Epithelial cell of esophagus (primary cell): Measurements from ENCODE around the gene COL4A2.

Experiments used
- DNase-seq: peaks from one replicate; pipeline ENCODE4 v3.0.0; 2010; ENCODE audit warnings: low read depth
- H3K4me3 ChIP-seq: 2 replicates; pipeline ENCODE4 v1.5.1; 2011; ENCODE audit warnings: mild to moderate bottlenecking, low read length, control low read depth
- TF ChIP-seq, protein P1 (sequence below): IDR thresholded peaks from 2 replicates; pipeline ENCODE4 v1.5.1; 2011; ENCODE audit warnings: low read depth, mild to moderate bottlenecking, low read length, control low read depth, inconsistent platforms; ENCODE audit not compliant: insufficient read depth; ENCODE audit errors: missing control alignments

Gene COL4A2

DNA sequence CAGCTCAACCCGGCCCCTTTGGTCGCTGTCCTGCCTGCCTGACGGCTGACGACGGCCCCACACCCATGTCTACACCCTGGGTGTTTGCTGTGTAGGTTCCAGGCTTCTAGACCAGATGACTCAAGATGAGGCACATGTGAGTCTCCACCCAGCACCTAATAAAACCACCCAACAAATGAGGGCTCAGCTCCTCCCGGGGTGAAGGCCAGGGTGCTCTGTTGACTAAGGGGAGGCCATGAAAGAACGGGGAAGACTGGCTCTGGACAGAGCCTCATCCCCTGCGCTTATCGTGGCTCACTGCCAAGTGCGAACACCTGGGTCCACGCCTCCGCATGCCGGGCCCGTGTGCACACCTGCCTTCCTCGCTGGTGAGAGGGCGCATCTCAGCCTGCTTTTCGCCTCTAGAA lies 39.6 kb downstream of the COL4A2 start:
- H3K4me3 ChIP-seq: no peak overlapping the region
- TF ChIP-seq, protein P1, sequence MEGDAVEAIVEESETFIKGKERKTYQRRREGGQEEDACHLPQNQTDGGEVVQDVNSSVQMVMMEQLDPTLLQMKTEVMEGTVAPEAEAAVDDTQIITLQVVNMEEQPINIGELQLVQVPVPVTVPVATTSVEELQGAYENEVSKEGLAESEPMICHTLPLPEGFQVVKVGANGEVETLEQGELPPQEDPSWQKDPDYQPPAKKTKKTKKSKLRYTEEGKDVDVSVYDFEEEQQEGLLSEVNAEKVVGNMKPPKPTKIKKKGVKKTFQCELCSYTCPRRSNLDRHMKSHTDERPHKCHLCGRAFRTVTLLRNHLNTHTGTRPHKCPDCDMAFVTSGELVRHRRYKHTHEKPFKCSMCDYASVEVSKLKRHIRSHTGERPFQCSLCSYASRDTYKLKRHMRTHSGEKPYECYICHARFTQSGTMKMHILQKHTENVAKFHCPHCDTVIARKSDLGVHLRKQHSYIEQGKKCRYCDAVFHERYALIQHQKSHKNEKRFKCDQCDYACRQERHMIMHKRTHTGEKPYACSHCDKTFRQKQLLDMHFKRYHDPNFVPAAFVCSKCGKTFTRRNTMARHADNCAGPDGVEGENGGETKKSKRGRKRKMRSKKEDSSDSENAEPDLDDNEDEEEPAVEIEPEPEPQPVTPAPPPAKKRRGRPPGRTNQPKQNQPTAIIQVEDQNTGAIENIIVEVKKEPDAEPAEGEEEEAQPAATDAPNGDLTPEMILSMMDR: no peak
- DNase-seq: peak; percentile 98

DNA sequence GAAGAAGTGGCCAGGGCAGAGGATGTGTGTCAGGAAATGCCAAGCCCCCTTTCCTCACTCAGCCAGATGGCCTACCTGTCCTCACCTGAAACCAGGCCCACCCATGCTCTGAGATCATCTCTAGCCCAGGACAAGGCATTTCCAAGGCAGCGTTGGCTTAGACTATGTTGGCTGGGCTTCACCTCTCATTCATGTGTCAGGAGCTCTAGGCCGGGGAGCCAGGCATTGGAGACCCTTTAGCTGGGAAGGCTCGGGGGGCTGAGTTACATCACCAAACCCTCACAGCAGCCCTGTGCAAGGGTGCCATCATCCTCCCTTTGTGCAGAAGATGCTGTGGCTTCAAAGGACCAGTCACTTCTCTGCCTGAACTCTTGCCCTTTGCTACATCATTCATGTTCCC lies 40.0 kb downstream of the COL4A2 start:
- TF ChIP-seq, protein P1: no peak
- DNase-seq: no peak
- H3K4me3 ChIP-seq: no peak overlapping the region

DNA sequence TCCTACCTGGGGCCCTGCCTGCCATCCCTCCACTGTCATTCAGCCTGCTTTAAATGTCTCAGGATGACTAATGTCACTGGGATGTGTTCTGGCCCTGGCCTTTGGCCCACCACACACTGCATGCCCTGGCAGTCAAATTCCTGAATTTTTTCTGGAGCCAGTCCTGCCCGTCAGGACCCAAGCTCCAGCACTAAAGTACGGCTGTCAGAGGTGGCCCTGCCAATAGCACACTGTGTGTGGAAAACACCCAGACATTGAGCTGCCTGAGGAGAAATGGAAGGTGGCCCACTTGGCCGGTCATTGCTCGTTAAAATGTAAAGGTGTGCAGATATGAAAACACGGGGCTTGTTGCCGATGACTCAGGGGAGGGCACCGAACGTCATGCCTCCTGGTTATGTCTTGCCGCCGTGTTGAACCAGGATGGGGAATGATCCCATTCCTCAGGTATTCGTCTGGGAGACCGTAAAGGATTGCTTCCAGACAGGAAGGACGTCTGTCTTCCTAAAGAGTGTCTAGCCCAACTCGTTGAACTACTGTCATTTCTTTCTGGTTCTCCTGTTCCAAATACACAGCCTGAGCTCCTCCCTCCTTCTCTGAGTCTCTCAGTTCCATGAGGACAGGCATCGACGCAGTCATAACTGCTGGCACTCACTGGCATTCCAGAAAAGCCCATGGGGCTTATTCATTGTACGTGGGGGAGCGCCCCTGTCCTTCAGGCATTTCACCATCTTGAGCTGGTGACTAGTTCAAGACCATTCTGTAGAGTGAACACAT lies 40.6 kb downstream of the COL4A2 start:
- peak; percentile 100 for DNase-seq
- H3K4me3 ChIP-seq: no peak overlapping the region

DNA sequence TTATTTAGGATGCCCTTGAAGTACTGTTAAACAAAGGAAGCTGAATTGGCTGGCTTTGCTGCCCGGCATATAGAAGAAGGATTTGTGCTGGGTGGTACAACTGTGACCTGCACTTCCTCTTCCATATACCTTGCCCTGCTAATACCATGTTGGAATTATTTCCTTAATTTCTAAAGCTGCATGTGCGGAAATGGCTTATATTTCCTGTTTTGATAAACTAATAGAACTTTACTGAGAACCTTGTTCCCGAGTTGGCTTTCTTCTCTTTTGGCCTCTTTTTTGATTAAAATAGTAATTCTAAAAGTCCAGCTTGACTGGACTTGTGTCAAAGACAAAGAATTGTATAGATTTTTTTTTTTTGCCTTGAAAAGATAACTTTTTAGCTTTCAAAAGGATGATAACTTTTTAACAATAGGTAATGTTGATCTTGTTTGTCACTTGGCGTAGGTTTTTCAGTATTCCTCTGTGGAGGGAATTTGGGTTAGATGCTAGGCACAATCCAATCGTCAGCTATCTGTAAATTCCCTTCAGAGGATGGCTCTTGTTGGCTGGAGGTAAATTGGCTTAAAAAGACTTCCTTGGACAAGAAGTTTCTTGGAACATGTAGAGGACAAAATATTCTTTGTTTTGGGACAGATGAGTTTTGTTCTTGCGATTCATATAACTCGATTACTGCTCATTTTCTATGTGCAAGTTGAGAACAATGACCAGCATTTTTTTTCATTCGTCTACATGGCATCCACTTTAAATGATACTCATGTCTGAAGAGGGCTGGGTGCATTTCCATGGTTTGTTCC lies 41.4 kb downstream of the COL4A2 start:
- no peak overlapping the region for H3K4me3 ChIP-seq
- TF ChIP-seq, protein P1: no peak
- DNase-seq: no peak

More for the DNA sequence above, 40.6 kb downstream of the COL4A2 start:
- TF ChIP-seq, protein P1: no peak

DNA sequence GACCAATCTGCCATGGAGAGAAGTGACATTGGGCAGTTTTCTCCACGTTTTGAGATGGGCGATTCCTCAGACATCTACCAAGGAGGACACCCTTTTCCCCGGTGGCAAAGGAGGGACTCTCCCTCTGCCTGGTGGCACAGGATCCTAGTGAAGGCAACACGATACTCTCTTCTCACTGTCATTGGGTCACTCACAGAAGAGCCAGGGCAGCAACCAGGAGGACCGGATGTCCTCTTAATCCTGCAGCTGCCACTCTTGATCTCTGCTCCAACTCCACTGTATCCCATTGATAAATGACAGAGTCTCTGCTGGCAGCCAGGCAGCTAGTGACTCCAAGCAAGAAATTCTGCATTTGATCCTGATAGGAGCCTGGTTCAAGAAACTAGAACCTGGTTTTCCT lies 42.2 kb downstream of the COL4A2 start:
- no peak overlapping the region for H3K4me3 ChIP-seq
- no peak for DNase-seq
- TF ChIP-seq, protein P1: no peak

DNA sequence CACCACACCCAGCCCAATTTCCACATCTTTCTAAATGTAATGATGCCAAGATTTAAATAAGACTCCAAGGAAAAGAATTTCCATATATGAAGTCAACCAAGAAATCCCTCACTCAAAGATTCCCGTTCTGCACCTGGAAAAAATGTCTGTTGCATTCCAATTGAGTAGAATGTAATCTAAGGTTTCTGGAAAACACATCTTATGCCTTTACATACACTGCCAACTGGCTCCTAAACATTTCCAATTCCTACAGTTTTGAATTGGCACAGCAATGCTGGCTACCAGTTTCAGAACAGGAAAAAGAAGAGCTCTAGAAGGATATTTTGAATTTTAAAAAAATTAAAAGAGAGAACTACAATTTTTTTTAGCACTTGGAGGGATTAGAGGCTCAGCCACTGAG lies 43.0 kb downstream of the COL4A2 start:
- no peak overlapping the region for H3K4me3 ChIP-seq
- TF ChIP-seq, protein P1: no peak
- no peak for DNase-seq
